AG08395 (cell line): ENCODE data around the gene FBXL13.
"Not testable (repeated sequence)": the region's sequence is repeated elsewhere in the genome, so short reads cannot be mapped to it uniquely, and the experiment has no call there.

Experiments
- DNase-seq: peaks from one replicate; pipeline ENCODE4 v3.0.0; 2012; ENCODE audit warnings: mixed read lengths, low spot score

FBXL13 gene

GRCh38 chr7:103079836-103080235, 5.2 kb upstream of the FBXL13 start:
- no peak for DNase-seq

GRCh38 chr7:103078226-103078625, 3.6 kb upstream of the FBXL13 start:
- DNase-seq: not testable (repeated sequence)

GRCh38 chr7:103077318-103077717, 2.7 kb upstream of the FBXL13 start:
- no peak for DNase-seq

GRCh38 chr7:103076764-103077163, 2.2 kb upstream of the FBXL13 start:
- no peak for DNase-seq

GRCh38 chr7:103075337-103075918, 832 bp upstream of the FBXL13 start:
- DNase-seq: peak; percentile 33

GRCh38 chr7:103073989-103074518, 542 bp downstream of the FBXL13 start:
- DNase-seq: no peak

- DNase-seq: no peak
Measured at GRCh38 chr7:103071000-103071399, 3.6 kb downstream of the FBXL13 start.

GRCh38 chr7:103068414-103069403, 5.9 kb downstream of the FBXL13 start:
- DNase-seq: no peak

- DNase-seq: peak; percentile 10
Measured at GRCh38 chr7:103065667-103066066, 8.9 kb downstream of the FBXL13 start.

- no peak for DNase-seq
Measured at GRCh38 chr7:103063895-103064294, 10.7 kb downstream of the FBXL13 start.

GRCh38 chr7:103059471-103059870, 15.1 kb downstream of the FBXL13 start:
- no peak for DNase-seq

GRCh38 chr7:103058122-103058521, 16.5 kb downstream of the FBXL13 start:
- DNase-seq: no peak

GRCh38 chr7:103056006-103056405, 18.6 kb downstream of the FBXL13 start:
- not testable (repeated sequence) for DNase-seq

- no peak for DNase-seq
Measured at GRCh38 chr7:103051519-103051918, 23.1 kb downstream of the FBXL13 start.

GRCh38 chr7:103048833-103049232, 25.8 kb downstream of the FBXL13 start:
- no peak for DNase-seq

GRCh38 chr7:103041815-103042214, 32.8 kb downstream of the FBXL13 start:
- DNase-seq: not testable (repeated sequence)

- DNase-seq: not testable (repeated sequence)
Measured at GRCh38 chr7:103037823-103038739, 36.5 kb downstream of the FBXL13 start.

- no peak for DNase-seq
Measured at GRCh38 chr7:103037476-103037822, 37.1 kb downstream of the FBXL13 start.

GRCh38 chr7:103034318-103034717, 40.3 kb downstream of the FBXL13 start:
- not testable (repeated sequence) for DNase-seq

- DNase-seq: no peak
Measured at GRCh38 chr7:103031781-103032180, 42.8 kb downstream of the FBXL13 start.

GRCh38 chr7:103031024-103031423, 43.6 kb downstream of the FBXL13 start:
- DNase-seq: no peak

- DNase-seq: no peak
Measured at GRCh38 chr7:103025341-103025740, 49.3 kb downstream of the FBXL13 start.
